ENCODE measurements around the gene PTPN5.

- TF ChIP-seq GABPA (IDR thresholded peaks at IDR 0.05; ENCODE audit: low read depth): no peak
- no peak for TF ChIP-seq CTCF (IDR thresholded peaks at IDR 0.05; ENCODE audit: insufficient read depth, low read length)
- TF ChIP-seq POLR2AphosphoS5 (IDR thresholded peaks at IDR 0.05; ENCODE audit: low read depth): no peak
- TF ChIP-seq REST (IDR thresholded peaks at IDR 0.05; ENCODE audit: insufficient replicate concordance, low read depth): no peak
- TF ChIP-seq SPI1 (IDR thresholded peaks at IDR 0.05; ENCODE audit: borderline replicate concordance, low read depth): no peak
Observed at GRCh38 chr11:18772211-18772610, 19.4 kb downstream of the PTPN5 start.

Measured in HL-60 (cell line).